ENCODE results near the gene SNRNP70.

Gene SNRNP70

GRCh38 chr19:49149652-49150105 is 64.4 kb downstream of the SNRNP70 start:
- FAIRE-seq = no peak

- no peak for FAIRE-seq
Measured at GRCh38 chr19:49150106-49150943, 65.1 kb downstream of the SNRNP70 start.

GRCh38 chr19:49150944-49151243 is 65.6 kb downstream of the SNRNP70 start:
- FAIRE-seq = no peak

- FAIRE-seq = peak; percentile 92
Measured at GRCh38 chr19:49151267-49152118, 66.2 kb downstream of the SNRNP70 start.

- FAIRE-seq = no peak
Measured at GRCh38 chr19:49152119-49152550, 66.9 kb downstream of the SNRNP70 start.

GRCh38 chr19:49153167-49153809 is 68.0 kb downstream of the SNRNP70 start:
- FAIRE-seq = no peak

- no peak for FAIRE-seq
Measured at GRCh38 chr19:49154279-49154678, 69.0 kb downstream of the SNRNP70 start.

- no peak for FAIRE-seq
Measured at GRCh38 chr19:49155005-49155819, 70.0 kb downstream of the SNRNP70 start, which contains the start of gene HRC. Gene HRC (minus strand): TSS chr19:49155396. CDS start chr19:49155237, 159 bp downstream.

- FAIRE-seq = no peak
Measured at GRCh38 chr19:49155820-49156346, 70.6 kb downstream of the SNRNP70 start.

- no peak for FAIRE-seq
Measured at GRCh38 chr19:49157445-49158224, 72.4 kb downstream of the SNRNP70 start, which contains the start of gene TRPM4. Gene TRPM4 (plus strand): TSS chr19:49157792. CDS start chr19:49157867, 75 bp downstream.

Data from TTC549 (cell line).